ENCODE results near the gene PDE3B. TPM values are rescaled to one million over a fixed set of nuclear protein-coding genes. Genes with fewer than 3 reads are reported as not detected.

PDE3B gene
- total RNA-seq, 4 donors from 2014 or later, result 13.3 to 23.3 (median 21.5) TPM

DNA sequence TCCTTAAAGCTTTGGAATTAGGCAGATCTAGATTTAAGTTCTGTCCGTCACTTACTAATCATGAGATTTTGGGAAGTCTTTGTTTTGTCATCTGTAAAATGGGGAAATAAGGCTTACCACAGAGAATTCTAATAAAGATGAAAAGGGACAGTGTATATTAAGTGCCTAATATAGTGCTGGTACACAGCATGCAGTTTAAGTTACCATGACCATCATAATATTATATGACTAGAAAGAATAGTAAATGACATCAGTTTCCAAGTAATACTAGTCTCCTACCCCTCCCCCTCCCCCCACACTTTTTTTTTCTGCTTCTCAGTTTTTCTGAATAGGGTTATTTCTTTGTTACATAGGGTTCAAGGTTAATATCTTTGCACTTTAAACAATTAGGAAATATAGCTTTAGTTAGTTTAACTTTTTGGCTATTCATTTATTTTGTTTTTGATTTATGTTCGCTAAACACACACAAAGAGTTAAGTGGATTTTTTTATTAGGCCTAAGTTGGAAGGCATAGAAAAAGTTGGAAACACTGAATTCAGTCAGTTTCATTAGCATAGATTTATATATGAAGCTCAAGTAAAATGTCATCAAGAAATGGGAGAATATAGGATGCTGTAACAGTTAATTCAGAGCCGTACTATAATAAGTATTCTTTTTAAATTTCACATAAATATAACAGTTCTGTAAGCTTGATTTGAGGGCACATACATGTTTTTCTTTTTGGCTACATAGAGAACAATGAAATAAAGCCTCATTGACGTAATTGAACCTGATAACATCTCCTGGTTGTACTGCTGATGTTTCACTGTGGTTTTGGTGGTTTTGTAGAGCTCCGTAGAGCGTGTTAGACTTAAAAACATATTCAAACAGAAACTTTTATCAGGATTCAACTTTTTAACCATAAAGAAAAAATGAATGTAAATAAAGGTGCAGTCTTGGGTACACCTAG is 121.2 kb downstream of the PDE3B start:
- Histone ChIP-seq H3K27me3 (no peaks in the 10 kb centered on the region), H3K9me3 (no peaks in the 10 kb centered on the region), H3K4me1 (no peaks in the 10 kb centered on the region), H3K36me3 (no peaks in the 10 kb centered on the region), H3K4me3 (no peak overlapping the region), H3K27ac (replicated peaks in 1 of 4) (no peak overlapping the region)
- TF ChIP-seq EP300 (IDR thresholded peaks at IDR 0.05) (no peak), POLR2AphosphoS5 (IDR thresholded peaks at IDR 0.05) (no peak), POLR2A (IDR thresholded peaks at IDR 0.05; ENCODE audit: low read depth) (no peak)
- TF ChIP-seq, protein P1, sequence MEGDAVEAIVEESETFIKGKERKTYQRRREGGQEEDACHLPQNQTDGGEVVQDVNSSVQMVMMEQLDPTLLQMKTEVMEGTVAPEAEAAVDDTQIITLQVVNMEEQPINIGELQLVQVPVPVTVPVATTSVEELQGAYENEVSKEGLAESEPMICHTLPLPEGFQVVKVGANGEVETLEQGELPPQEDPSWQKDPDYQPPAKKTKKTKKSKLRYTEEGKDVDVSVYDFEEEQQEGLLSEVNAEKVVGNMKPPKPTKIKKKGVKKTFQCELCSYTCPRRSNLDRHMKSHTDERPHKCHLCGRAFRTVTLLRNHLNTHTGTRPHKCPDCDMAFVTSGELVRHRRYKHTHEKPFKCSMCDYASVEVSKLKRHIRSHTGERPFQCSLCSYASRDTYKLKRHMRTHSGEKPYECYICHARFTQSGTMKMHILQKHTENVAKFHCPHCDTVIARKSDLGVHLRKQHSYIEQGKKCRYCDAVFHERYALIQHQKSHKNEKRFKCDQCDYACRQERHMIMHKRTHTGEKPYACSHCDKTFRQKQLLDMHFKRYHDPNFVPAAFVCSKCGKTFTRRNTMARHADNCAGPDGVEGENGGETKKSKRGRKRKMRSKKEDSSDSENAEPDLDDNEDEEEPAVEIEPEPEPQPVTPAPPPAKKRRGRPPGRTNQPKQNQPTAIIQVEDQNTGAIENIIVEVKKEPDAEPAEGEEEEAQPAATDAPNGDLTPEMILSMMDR (IDR thresholded peaks at IDR 0.05), result no peak
- 85% methylated on average over 6 of the region's 6 CpGs for WGBS
- no peak for DNase-seq (ENCODE audit: extremely low spot score)
- intact Hi-C loops (cut with DNase I), result loop anchor here (10.0 kb wide), 1 partner anchor 230 kb away; no protein-coding TSS in a partner anchor

DNA sequence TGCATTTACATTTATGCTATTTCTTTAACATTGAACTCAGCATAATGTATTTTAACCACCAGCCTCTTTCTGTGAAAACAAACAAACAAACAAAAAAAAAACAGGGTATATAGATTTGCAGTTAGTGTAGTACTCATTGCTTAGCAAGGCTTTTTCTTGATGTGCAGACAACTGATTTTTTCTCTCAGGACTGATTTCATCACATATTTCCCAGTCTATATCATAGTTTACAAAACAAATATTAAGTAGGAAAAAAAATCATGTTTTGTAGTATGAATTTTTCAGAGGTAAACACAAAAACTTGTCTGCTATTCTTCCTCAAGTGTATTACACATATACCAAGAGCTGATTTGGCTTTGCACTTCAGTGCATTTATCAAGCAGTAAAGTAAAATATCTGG is 123.0 kb downstream of the PDE3B start:
- H3K27me3 ChIP-seq, result no peaks in the 10 kb centered on the region
- H3K9me3 ChIP-seq, result no peaks in the 10 kb centered on the region
- no peaks in the 10 kb centered on the region for H3K4me1 ChIP-seq
- no peak for DNase-seq (ENCODE audit: extremely low spot score)
- H3K36me3 ChIP-seq, result no peaks in the 10 kb centered on the region
- intact Hi-C loops (cut with DNase I), result loop anchor here (10.0 kb wide), 1 partner anchor 232 kb away; no protein-coding TSS in a partner anchor
- no peak for TF ChIP-seq POLR2A (IDR thresholded peaks at IDR 0.05; ENCODE audit: low read depth)
- no peak for TF ChIP-seq EP300 (IDR thresholded peaks at IDR 0.05)
- TF ChIP-seq, protein P1 (IDR thresholded peaks at IDR 0.05), result no peak
- TF ChIP-seq POLR2AphosphoS5 (IDR thresholded peaks at IDR 0.05), result no peak
- no peak overlapping the region for H3K4me3 ChIP-seq
- H3K27ac ChIP-seq (replicated peaks in 1 of 4), result no peak overlapping the region

DNA sequence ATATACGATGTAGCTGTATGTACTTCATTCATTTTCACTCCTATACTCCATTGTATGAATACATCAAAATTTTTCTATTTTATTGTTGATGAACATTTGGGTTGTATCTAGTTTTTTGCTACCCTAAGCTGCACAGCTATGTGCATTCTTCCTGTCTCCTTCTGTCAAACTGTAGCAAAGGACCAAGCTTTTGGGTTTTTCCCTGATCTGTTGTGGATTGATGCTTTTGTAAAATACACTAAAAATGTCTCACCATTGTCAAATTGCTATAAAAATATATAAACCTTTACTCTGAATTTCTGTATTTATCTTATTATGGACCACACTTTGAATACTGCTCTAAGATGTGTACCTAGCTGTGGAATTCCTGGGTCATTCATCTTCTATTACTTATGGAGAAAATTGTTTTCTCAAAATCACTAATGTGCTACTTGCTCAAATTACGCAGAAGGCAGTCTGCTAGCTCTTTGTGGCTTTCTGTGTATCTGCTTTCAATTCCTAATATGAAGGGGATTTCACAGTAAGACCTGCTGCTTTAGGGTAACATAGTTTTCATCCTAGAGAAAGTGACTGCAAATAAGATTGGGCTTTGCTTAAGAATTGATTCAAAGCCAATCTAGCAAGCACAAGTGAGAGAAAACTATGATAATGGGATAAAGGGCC is 125.1 kb downstream of the PDE3B start:
- intact Hi-C loops (cut with DNase I), result loop anchor here (10.0 kb wide), 1 partner anchor 234 kb away; no protein-coding TSS in a partner anchor
- no peak overlapping the region for H3K4me3 ChIP-seq
- 87% methylated on average over 2 of the region's 2 CpGs for WGBS
- no peaks in the 10 kb centered on the region for H3K36me3 ChIP-seq
- peaks cover 0 to 1% (median 0%) of the 10 kb centered on the region in 4 donors for H3K4me1 ChIP-seq
- no peak for DNase-seq (ENCODE audit: extremely low spot score)
- H3K27me3 ChIP-seq, result no peaks in the 10 kb centered on the region
- no peaks in the 10 kb centered on the region for H3K9me3 ChIP-seq
- H3K27ac ChIP-seq (replicated peaks in 1 of 4), result no peak overlapping the region
- TF ChIP-seq POLR2A (IDR thresholded peaks at IDR 0.05; ENCODE audit: low read depth), result no peak
- TF ChIP-seq, protein P1 (IDR thresholded peaks at IDR 0.05), result no peak
- TF ChIP-seq EP300 (IDR thresholded peaks at IDR 0.05), result no peak
- no peak for TF ChIP-seq POLR2AphosphoS5 (IDR thresholded peaks at IDR 0.05)

- Histone ChIP-seq H3K9me3 (no peaks in the 10 kb centered on the region), H3K27me3 (no peaks in the 10 kb centered on the region), H3K27ac (replicated peaks in 1 of 4) (no peak overlapping the region), H3K4me3 (no peak overlapping the region), H3K36me3 (peaks cover 0 to 2% (median 0%) of the 10 kb centered on the region in 4 donors), H3K4me1 (peaks cover 0 to 9% (median 3%) of the 10 kb centered on the region in 4 donors)
- DNase-seq (ENCODE audit: extremely low spot score), result no peak
- TF ChIP-seq EP300 (IDR thresholded peaks at IDR 0.05) (no peak), POLR2AphosphoS5 (IDR thresholded peaks at IDR 0.05) (no peak), POLR2A (IDR thresholded peaks at IDR 0.05; ENCODE audit: low read depth) (no peak)
- TF ChIP-seq, protein P1 (IDR thresholded peaks at IDR 0.05), result peak in 2 of 3 experiments; percentile 14 to 34
- intact Hi-C loops (cut with DNase I), result no loop called here
- 41% methylated on average over 1 of the region's 1 CpG for WGBS
Measured at GRCh38 chr11:14773755-14774154, 130.2 kb downstream of the PDE3B start.
